Activated T-cell treated with anti-CD3 and anti-CD28 coated beads, Interleukin-2, amount 50 U/mL, for 1 hour (primary cell): ENCODE results near the gene ATXN10.
"Not testable (repeated sequence)": the region's sequence is repeated elsewhere in the genome, so short reads cannot be mapped to it uniquely, and the experiment has no call there.

ENCODE experiments used
- DNase-seq: peaks from one replicate; pipeline ENCODE4 v3.0.0-alpha.2; 2020

The ATXN10 gene

DNA sequence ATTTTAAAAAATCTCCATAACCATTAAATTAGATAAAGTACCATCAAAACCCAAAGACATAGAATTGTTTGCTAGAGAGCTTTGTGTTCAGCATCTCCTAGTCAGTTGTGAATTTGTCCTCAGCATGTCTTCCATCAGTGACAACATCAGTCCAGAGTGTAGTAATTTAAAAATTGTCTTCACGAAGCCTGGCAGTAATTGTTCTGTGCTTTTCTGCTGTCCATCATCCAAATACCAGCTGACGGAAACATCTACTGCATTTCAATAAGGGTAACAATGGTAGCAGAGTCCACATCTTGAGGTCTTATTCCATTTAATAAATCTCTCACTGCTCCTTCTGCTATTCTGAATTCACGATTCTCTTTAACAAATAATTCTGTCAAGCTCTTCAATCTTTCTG, 121.5 kb downstream of the ATXN10 start:
- no peak for DNase-seq

DNA sequence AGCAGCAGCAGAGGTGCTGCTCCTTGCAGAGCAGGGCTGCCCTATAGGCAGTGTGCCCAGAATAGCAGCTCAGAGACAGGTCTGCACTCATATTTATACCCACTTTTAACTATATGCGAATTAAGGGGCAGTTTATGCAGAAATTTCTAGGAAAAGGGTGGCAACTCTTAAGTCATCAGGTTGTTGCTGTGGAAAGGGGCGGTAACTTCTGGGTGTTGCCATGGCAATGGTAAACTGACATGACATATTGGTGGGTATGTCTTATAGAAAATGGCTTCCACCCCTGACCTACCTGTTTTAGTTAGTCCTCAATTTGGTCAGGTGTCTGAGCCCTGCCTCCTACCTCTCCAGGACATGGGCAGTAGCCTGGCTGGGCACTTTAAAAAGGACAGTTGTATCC, 122.3 kb downstream of the ATXN10 start:
- no peak for DNase-seq

DNA sequence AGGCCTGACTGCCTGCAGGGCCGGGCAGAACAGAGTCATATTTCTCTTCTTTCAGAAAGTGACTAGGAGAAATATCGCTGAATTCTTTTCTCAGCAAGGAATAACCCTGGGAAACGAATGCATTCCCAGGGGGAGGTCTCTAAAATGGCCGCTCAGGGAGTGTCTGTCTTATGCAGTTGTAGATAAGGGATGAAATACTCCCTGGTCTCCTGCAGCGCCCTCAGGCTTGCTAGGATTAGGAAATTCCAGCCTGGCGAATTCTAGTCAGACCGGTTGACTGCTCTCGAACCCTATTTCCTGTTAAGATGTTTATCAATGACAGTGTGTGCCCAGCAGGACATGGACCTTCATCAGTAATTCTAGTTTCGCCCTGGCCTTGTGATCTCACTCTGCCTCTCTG, 124.4 kb downstream of the ATXN10 start:
- DNase-seq: not testable (repeated sequence)

DNA sequence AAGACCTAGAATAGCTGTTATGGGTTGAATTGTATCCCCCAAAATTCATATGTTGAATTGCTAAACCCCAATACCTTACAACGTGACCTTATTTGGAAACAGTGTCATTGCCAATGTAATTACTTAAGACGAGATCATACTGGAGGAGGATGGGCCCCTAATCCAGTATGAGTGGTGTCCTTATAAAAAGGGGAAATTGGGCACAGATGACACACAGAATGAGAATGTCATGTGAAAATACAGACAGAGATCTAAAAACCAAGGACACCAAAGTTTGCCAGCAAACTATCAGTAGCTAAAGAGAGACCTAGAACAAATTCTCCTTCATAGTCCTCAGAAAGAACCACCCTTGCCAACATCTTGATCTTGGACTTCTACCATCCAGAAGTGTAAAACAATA, 127.7 kb downstream of the ATXN10 start:
- no peak for DNase-seq

DNA sequence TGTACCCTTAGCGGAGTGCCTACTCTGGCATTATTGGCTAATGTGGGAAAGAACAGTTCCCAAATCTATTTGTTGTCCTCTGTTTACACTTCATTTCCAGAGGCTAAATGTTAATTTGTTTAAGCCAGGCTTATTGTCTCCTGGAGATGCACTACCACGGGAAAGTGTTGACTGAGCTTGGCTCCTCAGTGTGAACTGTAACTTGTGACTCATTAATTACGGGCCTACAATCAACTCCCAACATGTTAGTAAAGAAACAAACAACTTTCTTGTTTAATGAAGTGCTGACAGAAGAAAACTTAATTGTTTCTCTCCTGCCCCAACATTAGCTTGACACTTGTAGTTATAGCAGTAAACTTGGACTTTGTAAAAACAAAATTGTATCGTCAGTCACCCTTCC, 130.4 kb downstream of the ATXN10 start:
- DNase-seq: no peak

DNA sequence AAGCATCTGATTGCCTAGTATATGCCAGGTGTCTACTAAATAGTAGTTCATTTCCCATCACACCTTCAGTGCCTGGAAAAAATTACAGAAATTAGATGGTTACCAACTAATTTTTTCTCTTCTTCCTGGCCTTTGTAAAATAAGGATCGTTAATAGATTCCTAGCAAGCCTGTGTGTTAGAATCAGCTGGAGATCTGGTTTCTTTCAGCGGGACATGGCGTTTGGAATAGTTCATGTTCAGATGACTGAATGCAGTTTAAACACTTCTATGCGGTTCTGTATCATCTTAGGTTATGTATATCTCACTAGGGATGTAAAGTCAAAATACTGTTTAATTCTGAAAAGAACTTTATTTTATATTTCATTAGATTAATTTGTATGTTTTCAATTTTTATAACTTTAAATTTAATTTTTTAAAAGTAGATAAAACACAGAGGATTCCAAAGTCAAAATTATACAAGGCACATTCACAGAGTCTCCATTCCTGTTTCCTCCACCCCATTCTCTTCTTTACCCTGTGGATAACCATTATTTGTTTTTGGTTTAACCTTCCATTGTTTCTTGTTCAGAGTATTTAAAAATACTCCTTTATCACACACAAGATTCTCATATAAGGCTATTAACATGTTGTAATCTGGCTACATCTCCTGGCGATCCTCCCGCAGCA, 132.8 kb downstream of the ATXN10 start:
- no peak for DNase-seq

DNA sequence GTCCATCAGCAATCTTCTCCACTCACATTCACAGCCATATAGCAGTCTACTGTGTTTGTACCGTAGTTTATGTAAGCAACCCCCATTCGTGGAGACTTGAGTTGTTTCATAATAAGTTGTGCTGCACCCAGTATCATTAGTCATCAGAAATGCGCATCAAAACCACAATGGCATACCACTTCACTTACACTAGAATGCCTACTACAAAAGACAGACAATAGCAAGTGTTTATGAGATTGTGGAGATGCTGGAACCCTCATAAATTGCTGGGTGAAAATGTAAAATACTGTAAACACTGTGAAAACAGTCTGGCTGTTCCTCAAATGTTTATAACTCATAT, 133.3 kb downstream of the ATXN10 start:
- DNase-seq: no peak

DNA sequence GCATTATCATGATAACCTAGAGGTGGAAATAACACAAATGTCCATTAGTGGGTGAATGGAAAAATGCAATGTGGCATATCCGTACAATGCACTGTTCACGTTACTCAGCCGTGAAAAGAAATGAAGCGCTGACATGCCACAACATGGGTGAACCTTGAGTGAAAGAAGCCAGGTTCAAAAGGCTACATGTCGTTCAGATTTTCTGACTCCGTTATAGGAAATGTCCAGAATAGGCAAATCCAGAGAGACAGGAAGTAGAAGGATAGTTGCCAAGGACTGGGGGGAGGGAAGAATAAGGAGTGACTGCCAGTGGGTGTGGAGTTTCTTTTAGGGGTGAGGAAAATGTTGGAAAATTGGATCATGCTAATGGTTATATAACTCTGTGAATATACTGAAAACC, 133.8 kb downstream of the ATXN10 start:
- DNase-seq: no peak

DNA sequence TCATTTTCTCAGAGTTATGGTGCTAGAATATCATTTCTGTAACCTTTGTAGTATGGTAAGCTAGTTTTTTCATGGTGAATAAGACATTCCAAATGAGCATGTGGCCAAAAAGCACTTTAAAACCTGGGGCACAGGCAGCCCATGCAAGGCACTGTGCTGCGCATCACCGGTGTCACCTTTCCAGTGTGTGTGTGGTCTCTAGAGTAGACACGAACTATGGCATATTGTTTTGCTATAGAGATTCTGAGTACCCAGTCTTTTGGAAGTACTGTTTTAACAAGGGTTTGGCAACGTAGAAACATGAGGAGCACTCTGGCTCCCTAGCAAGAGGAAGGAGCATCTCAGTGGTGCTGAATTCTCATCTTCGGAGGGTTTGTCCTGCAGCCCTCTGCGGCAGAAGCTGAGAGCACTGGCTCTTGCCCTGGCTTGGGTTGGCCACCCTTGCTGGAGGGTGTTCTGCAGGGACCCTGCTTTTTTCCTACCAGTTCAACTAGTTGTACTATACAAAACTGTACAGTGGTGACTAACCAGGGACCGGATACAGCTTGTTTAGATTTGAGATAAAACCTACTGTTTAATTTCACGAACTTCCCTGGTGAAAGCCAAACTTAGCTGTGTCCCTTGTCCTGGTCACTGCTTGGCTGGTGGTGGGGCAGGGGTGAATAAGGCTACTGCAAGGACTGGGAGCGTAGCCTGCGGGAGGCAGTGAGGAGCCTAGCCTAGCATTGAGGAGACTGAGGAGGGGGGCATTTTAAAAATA, 135.7 kb downstream of the ATXN10 start:
- no peak for DNase-seq

DNA sequence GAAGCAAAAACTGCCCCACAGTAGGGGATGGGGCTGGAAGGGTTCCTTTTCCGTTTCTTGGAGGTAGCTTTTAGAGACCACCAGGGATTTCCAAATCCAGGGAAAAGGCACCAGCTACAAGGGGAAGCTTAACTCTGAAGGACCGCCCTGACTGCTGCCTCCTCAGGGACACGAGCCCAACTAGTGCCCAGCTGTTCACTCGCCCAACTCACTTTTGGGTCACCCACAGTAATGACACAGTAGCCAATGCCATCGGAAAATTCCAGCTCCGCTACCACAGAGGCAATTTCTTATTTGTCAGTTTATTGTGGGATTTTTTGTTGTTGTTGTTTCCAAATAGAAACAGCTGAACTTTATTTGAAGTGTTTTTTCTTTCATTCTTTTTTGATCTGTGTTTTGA, 141.3 kb downstream of the ATXN10 start:
- no peak for DNase-seq

DNA sequence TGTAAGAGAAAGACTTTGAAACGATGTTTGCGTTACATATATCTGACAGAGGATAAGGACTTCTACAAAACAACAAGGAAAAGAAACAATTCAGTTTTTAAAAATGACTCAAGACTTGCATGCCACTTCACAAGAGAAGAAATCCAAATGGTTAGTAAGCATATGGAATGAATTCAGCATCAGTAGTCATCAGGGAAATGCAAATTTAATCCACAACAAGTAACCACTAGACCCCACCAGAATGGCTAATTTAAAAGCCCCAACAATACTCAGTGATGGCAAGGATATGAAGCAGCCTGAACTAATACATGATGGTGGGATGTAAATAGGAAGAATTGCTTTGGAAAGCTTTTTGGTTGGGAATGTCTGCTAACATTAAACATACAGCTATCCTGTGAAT, 142.6 kb downstream of the ATXN10 start:
- no peak for DNase-seq

DNA sequence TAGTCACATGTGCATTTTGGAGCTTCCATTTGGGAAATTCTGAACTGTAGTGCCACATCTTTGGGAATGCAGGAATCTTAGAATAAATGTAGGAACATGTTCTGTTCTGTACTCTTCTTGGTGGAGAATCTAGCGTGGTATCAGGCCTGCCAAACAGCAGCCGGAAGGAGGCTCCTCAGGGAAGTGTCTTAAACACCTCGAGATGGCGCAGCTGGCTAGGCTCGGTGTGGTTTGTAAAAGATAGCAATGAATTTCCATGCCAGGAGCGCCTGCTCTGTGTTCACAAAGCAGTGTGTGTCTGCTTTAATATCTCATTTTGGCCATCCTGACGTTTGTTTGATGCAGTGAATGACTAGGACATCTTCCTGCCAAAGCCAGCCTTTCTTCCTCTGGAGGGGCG, 145.1 kb downstream of the ATXN10 start:
- no peak for DNase-seq

DNA sequence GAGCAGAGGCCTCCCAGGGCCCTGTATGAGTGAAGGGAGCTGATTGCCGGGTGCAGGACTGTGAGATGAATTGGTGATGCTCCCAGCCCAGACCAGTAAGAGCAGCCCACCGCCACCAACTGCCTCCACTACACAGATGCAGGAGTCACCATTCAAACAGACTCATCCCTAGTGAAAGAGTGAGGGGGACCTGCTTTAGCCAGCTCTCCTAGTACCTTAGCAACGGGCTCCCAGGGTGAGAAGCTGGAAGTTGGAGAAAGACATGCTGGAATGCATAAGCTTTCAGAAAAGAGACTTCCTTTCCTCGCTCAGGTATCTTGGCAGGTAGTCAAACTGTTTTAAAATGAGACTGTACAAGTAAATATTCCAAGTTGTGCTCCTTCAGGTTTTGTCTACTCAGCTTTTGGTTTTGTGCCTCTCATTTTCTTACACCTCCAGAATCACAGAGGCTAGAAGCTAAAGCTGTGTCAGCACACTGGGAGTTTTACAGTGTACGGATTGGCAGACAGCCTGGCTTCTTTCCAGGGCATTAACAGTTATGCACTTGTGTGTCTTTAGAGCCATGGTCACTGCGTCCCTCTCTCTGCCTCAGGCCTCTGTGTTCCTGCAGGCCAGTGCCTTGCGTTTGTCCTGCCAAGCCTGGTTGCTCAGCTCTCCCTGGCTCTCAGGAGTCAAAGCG, 146.2 kb downstream of the ATXN10 start:
- DNase-seq: no peak

DNA sequence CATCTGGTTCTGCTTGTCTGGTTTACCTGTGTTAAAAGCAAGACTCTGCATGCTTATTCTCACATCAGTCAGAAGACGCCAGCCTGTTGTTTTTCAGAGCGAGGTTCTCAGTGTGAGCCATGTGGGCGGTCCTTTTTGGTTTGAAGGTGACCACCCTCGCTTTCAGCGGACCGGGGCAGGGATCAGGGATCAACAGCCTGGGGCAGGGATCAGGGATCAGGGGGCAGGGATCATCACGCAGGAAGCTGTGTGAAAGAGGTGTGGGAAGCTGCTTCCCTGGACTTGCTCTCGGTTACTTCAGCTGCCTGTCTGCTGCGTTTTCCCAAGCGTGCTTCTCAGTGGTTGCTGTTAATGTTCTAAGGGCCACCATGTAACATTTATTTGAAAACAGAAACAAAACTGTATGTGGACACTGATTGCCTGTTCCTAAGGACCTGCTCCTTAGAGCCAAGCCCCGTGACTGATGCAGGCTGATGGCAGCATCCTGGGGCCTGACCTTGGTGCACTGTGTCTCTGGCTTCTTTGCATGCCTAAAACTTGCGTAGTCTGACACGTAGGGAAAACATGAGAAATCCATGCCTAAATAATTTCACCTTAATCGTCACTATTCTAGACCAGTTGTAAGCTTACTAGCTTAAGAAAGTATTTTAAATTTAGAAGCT, 146.9 kb downstream of the ATXN10 start:
- DNase-seq: no peak

DNA sequence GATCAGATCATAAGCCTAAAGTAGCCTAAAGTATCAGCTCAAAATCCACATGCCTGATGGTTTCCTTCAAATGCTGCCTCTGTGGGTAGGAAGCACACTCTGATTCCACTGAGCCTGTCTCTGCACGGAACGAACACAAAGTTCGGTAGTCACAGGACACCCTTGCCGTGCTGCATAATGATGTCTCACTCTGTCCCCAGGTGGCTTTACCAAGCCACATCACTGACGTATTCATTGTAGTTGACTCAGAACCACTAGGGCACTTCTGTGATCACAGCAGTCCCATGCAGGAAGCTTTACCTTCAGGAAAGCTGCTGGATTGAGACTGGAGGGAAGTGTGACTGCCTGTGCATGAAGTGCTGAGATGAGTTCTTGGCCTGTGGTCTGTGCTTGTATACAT, 147.7 kb downstream of the ATXN10 start:
- DNase-seq: no peak

DNA sequence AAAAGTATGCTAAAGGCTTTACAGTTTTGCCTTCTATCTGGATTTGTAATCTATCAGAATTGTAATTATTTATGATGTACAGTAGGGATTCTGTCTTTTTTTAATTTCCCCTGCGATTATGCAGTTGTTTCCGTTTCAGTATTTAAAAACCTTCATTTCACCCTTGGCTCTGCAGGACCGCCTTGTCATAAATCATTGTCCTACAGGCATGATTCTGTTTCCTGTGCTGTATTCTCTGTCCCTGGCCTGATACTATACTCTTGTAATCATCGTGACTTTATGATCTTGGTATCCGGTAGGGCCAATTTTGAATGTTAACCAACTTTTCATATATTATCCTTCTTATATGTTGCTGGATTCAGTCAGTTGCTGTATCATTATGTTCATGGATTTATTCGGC, 151.7 kb downstream of the ATXN10 start:
- DNase-seq: no peak

DNA sequence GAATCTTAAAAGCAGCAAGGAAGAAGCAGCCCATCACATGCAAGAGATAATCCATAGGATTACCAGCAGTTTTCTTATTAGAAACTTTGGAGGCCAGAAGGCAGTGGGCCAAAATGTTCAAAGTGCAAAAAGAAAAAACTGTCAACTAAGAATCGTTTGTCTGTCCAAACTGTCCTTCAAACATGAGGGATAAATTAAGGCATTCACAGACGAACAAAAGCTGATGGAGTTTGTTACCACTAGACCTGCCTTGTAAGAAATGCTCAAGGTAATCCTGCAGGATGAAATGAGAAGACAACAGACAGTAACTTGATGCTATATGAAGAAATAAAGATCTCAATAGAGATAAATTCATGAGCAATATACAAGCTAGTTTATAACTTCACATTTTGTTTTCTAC, 154.9 kb downstream of the ATXN10 start:
- no peak for DNase-seq

DNA sequence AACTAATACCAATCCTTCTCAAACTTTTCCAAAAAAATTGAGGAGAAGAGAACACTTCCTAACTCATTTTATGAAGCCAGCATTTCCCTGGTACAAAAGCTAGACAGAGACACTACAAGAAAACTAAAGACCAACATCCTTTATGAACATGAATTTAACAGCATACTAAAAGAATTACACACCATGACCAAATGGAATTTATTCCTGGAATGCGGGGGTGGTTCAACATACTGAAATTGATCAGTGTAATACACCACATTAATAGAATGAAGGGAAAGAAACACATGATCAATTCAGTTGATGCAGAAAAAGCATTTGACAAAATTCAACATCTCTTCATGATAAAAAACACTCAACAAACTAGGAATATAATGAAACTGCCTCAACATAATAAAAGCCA, 157.2 kb downstream of the ATXN10 start:
- DNase-seq: no peak

DNA sequence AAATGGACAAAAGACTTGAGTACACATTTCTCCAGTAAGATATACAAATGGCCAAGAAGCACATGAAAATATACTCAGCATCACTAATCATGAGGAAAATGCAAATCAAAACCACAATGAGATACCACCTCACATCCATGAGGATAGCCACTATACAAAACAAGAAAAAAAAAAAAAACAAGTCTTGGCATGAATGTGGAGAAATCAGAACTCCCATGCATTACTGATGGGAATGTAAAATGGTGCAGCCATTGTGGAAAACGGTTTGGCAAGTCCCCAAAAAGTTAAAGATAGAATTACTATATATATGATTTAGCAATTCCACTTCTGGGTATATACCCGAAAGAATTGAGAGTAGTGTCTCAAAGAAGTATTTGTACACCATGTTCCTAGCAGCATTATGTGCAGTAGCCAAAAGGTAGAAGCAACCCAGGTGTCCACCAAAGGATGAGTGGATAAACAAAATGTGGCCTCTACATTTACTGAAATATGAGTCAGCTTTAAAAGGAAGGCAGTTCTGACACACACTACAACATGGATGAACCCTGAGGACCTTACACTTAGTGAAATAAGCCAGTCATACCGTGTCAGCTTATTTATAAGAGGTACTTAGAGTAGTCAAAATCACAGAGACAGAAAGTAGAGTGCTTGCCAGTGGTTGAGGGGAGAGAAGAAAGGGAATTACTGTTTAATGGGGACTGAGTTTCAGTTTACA, 159.1 kb downstream of the ATXN10 start:
- DNase-seq: no peak

DNA sequence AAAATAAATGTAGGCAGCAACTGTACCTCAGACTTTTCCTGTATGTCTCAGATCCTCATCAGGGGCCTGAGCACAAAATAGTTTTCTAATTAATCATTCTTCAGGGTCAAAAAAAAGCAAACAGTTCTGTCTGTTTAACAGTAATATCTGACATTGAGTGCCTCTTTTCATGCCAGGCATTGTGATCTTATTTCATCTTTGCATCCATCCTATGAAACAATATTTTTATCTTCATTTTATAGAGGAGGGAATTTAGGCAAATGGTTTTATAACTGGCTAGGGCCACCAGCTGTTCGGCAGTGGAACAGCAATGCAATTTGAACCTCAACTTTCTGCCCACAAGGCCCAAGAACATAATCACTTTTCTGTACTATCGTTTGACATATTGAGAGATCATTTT, 159.8 kb downstream of the ATXN10 start:
- DNase-seq: no peak

DNA sequence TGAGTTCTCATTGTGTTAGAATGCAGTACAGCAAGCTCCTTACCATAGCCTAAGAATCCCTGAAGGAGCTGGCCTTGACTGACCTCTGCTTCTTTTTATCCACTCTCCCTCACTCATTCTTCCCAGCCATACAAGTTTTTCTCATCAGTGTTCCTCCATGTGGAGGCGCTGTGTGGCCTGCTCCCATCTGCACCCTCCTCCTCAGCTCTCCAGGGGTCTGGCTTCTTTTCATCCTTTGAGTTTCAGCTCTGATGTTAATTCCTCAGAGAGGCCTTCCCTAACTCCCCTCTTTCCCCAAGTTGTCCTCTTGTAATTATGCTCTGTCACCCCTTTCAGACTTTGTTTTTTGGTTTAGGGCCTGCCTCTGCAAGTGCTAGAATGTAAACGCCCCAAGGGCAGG, 160.5 kb downstream of the ATXN10 start:
- no peak for DNase-seq

DNA sequence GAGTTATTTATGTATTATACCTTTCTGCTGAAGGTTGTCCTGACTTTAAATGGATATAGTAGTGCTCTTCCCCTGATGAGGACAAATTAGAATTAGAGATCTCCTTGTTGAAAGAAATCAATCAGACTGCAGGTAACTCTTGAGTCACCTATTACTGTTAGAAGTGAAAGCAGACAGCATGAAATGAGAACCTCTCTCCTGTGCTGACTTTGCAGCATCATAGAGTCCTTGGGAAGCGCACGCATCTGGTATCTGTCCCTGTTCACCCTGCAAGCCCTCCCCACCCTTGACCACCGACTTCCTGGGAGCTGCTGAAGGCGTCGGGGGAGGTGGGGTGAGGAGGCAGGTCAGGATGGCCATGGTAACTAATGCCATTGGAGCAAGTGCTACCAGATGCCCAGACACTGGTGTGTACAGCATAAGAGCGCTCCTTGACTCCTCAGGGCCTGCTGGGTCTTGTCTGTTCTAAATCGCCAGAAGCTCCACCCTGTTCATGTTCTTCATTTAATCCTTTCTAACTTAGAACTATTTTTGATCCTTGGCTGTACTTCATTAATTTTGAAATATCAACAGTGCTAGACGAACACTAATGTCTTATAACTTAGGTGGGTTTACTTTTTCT, 161.4 kb downstream of the ATXN10 start:
- no peak for DNase-seq

DNA sequence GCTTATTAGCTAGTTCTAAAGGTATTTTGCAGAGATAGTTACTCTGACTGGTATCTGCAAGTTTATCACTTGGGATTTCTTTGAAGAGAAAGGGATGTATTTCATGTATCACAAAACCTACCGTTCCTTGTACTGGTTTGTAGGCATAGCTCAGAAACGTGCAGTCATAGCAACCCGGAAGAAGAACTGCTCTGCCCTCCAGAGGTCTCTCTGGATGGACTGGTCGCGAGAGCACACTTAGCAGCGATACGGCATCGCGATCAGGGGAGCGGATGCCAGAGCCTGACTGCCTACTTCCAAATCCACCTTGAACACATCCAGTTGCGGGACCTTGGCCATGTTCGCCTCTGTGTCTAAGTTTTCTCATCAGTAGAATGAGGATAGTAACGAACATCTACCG, 162.0 kb downstream of the ATXN10 start:
- DNase-seq: no peak
